Left lung (tissue), 10 donors: Measurements from ENCODE around the gene BZW2. TPM values are rescaled to one million over a fixed set of nuclear protein-coding genes. Genes with fewer than 3 reads are reported as not detected.
"Not testable (repeated sequence)": the region's sequence is repeated elsewhere in the genome, so short reads cannot be mapped to it uniquely, and the experiment has no call there.

ENCODE experiments used
- ATAC-seq: fragments of 200-7000 bp; cut with Tn5 transposase; one replicate; pipeline ENCODE4 v1.9.1; 2020; ENCODE audit warnings: moderate library complexity
- DNase-seq, 4 donors: peaks; one replicate each; pipeline ENCODE4 v3.0.0-alpha.2; 2013 to 2020
- H3K27ac ChIP-seq, 2 donors: fragments of 200-600 bp; sonication (generic) in 1 of 2; one replicate each; pipeline versions ENCODE4 v1.5.0 to v1.8.0; 2020 to 2021
- H3K27me3 ChIP-seq, 2 donors: fragments of 200-600 bp; sonication (generic) in 1 of 2; one replicate each; pipeline versions ENCODE4 v1.5.0 to v1.8.0; 2020 to 2021
- H3K36me3 ChIP-seq, 2 donors: fragments of 200-600 bp; sonication (generic) in 1 of 2; one replicate each; pipeline versions ENCODE4 v1.5.0 to v1.8.0; 2020 to 2021
- H3K4me1 ChIP-seq, 2 donors: fragments of 200-600 bp; one replicate each; pipeline ENCODE4 v1.8.0; 2021
- H3K4me3 ChIP-seq, 2 donors: fragments of 200-600 bp; sonication (generic) in 1 of 2; one replicate each; pipeline versions ENCODE4 v1.5.0 to v1.8.0; 2020 to 2021; ENCODE audit warnings: mild to moderate bottlenecking in 1 of 2
- H3K9me3 ChIP-seq, 2 donors: fragments of 200-600 bp; sonication (generic) in 1 of 2; one replicate each; pipeline versions ENCODE4 v1.5.0 to v1.8.0; 2020 to 2021
- CTCF ChIP-seq, 2 donors: fragments of 200-600 bp; sonication (generic) in 1 of 2; IDR thresholded peaks; one replicate each; pipeline versions ENCODE4 v1.5.0 to v1.8.0; 2021; ENCODE audit warnings: antibody characterized with exemption in 2 of 2
- intact Hi-C, 2 donors: fragments of 100-400 bp; cut with DNase I; formaldehyde crosslinking; loops; one replicate each; pipeline versions ENCODE4 v1.11.2 to v1.14.2; 2022
- polyA plus RNA-seq, 6 donors: library from polyadenylated mRNA; unstranded; fragments of 120-200 nt; gene quantifications; one replicate each; pipeline ENCODE4 v1.2.1, GENCODE V29; 2013; ENCODE audit not compliant: insufficient read length in 6 of 6
- total RNA-seq, 2 donors: library from RNA; stranded (reverse); fragmentation: NEBNext Ultra II Directional; extraction: Animal tissue kit (Norgen Biotek cat#: 25700); gene quantifications; one replicate each; pipeline ENCODE4 v1.2.1, GENCODE V29; 2021
- donor health status: DM: no; HTN: yes; CAD: no.
- donor health status: DM: no; HTN: no; CAD: no.

The BZW2 gene
- total and polyA plus RNA-seq, 8 donors, result 39.7 to 88.9 (median 77.3) TPM

- DNase-seq (no peak), ATAC-seq (no peak)
- intact Hi-C loops, result no loop called here
- H3K36me3 ChIP-seq, result no peaks in the 10 kb centered on the region
- H3K4me3 ChIP-seq, result no peak overlapping the region
- H3K27me3 ChIP-seq, result no peaks in the 10 kb centered on the region
- no peak for TF ChIP-seq CTCF (IDR thresholded peaks at IDR 0.05)
- H3K4me1 ChIP-seq, result peaks cover 8 to 58% of the 10 kb centered on the region in 2 donors
- no peak overlapping the region for H3K27ac ChIP-seq
- no peaks in the 10 kb centered on the region for H3K9me3 ChIP-seq
Measured at GRCh38 chr7:16652240-16652583, 6.2 kb downstream of the BZW2 start.

GRCh38 chr7:16652888-16653287, 6.9 kb downstream of the BZW2 start:
- Histone ChIP-seq H3K4me3 (no peak overlapping the region), H3K36me3 (no peaks in the 10 kb centered on the region), H3K27me3 (no peaks in the 10 kb centered on the region), H3K9me3 (no peaks in the 10 kb centered on the region), H3K27ac (peak overlapping the region in 1 of 2 donors; percentile 43), H3K4me1 (peaks cover 8 to 51% of the 10 kb centered on the region in 2 donors)
- ATAC-seq (peak; percentile 68), DNase-seq (peak in 3 of 4 donors; percentile 32 to 80 (median 60))
- intact Hi-C loops, result no loop called here
- no peak for TF ChIP-seq CTCF (IDR thresholded peaks at IDR 0.05)

- no peak overlapping the region for H3K27ac ChIP-seq
- DNase-seq, result no peak
- H3K4me1 ChIP-seq, result peaks cover 3 to 29% of the 10 kb centered on the region in 2 donors
- H3K9me3 ChIP-seq, result no peaks in the 10 kb centered on the region
- ATAC-seq, result no peak
- no peak overlapping the region for H3K4me3 ChIP-seq
- no peaks in the 10 kb centered on the region for H3K27me3 ChIP-seq
- intact Hi-C loops, result no loop called here
- no peak for TF ChIP-seq CTCF (IDR thresholded peaks at IDR 0.05)
- H3K36me3 ChIP-seq, result no peaks in the 10 kb centered on the region
Measured at GRCh38 chr7:16655394-16655793, 9.4 kb downstream of the BZW2 start.

GRCh38 chr7:16656141-16656540, 10.2 kb downstream of the BZW2 start:
- H3K27me3 ChIP-seq, result no peaks in the 10 kb centered on the region
- H3K4me1 ChIP-seq, result peaks cover 0 to 28% of the 10 kb centered on the region in 2 donors
- no peak for ATAC-seq
- H3K9me3 ChIP-seq, result no peaks in the 10 kb centered on the region
- TF ChIP-seq CTCF (IDR thresholded peaks at IDR 0.05), result no peak
- no peaks in the 10 kb centered on the region for H3K36me3 ChIP-seq
- intact Hi-C loops, result no loop called here
- no peak overlapping the region for H3K4me3 ChIP-seq
- DNase-seq, result no peak
- no peak overlapping the region for H3K27ac ChIP-seq

- TF ChIP-seq CTCF (IDR thresholded peaks at IDR 0.05), result no peak
- no peaks in the 10 kb centered on the region for H3K9me3 ChIP-seq
- no peak overlapping the region for H3K27ac ChIP-seq
- no peak overlapping the region for H3K4me3 ChIP-seq
- intact Hi-C loops, result no loop called here
- ATAC-seq (peak; percentile 38), DNase-seq (no peak)
- no peaks in the 10 kb centered on the region for H3K27me3 ChIP-seq
- no peaks in the 10 kb centered on the region for H3K36me3 ChIP-seq
- peaks cover 0 to 21% of the 10 kb centered on the region in 2 donors for H3K4me1 ChIP-seq
Measured at GRCh38 chr7:16657656-16658279, 11.8 kb downstream of the BZW2 start.

- H3K36me3 ChIP-seq, H3K4me3 ChIP-seq, H3K9me3 ChIP-seq, DNase-seq, H3K27ac ChIP-seq, ATAC-seq, intact Hi-C loops, H3K27me3 ChIP-seq: not testable (repeated sequence)
- peaks cover 0 to 11% of the 10 kb centered on the region in 2 donors for H3K4me1 ChIP-seq
Measured at GRCh38 chr7:16659854-16660497, 14.0 kb downstream of the BZW2 start.
